Keratinocyte (primary cell): Measurements from ENCODE around the gene JPT2.

Experiments used
- EZH2 ChIP-seq: IDR thresholded peaks from one replicate; pipeline ENCODE4 v1.6.1; 2012; ENCODE audit warnings: inconsistent platforms, mild to moderate bottlenecking, low read length, moderate library complexity
- TF ChIP-seq, protein P1 (sequence below), 3 experiments: IDR thresholded peaks in 1 of 3; conservative IDR thresholded peaks in 1 of 3; optimal IDR thresholded peaks in 1 of 3; 2 replicates in 2 of 3; 3 replicates in 1 of 3; pipeline versions ENCODE3 to v1.5.1; 2011; ENCODE audit warnings: low read length in 3 of 3, mild to moderate bottlenecking in 3 of 3, moderate library complexity in 2 of 3, control low read depth in 1 of 3, inconsistent platforms in 1 of 3; ENCODE audit not compliant: insufficient read depth in 2 of 3; ENCODE audit errors: extremely low read depth in 1 of 3

DNA sequence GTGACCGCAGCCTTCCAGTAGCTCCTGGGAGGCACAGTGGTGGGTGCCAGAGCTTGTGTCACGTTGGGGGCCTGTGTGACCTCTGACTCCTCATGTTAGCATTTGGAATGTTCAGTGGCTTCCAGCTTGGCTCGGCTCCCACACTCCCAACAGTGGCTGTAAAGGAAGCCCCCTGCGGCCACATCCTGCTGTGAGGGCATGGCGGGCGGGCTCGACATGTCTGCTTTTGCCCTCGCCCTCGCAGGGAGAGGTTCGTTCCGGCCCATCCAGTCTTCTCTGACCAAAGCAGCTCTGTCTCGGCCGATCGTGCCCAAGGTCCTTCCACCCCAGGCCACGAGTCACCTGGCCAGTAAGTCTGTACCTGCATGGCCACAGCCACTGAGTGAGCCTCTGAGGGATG is 12.2 kb upstream of the JPT2 start:
- TF ChIP-seq, protein P1, sequence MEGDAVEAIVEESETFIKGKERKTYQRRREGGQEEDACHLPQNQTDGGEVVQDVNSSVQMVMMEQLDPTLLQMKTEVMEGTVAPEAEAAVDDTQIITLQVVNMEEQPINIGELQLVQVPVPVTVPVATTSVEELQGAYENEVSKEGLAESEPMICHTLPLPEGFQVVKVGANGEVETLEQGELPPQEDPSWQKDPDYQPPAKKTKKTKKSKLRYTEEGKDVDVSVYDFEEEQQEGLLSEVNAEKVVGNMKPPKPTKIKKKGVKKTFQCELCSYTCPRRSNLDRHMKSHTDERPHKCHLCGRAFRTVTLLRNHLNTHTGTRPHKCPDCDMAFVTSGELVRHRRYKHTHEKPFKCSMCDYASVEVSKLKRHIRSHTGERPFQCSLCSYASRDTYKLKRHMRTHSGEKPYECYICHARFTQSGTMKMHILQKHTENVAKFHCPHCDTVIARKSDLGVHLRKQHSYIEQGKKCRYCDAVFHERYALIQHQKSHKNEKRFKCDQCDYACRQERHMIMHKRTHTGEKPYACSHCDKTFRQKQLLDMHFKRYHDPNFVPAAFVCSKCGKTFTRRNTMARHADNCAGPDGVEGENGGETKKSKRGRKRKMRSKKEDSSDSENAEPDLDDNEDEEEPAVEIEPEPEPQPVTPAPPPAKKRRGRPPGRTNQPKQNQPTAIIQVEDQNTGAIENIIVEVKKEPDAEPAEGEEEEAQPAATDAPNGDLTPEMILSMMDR (optimal IDR thresholded peaks at IDR 0.05 in 1 of 3, IDR thresholded peaks at IDR 0.05 in 1 of 3, conservative IDR thresholded peaks at IDR 0.05 in 1 of 3; ENCODE audit: extremely low read depth in 1 of 3, insufficient read depth in 2 of 3, low read length in 3 of 3): no peak
- no peak for TF ChIP-seq EZH2
